Endothelial cell of umbilical vein (primary cell): ENCODE results near the gene LTBP2. TPM values are rescaled to one million over a fixed set of nuclear protein-coding genes. Genes with fewer than 3 reads are reported as not detected.

Experiments used
- BruUV-seq: library from RNA; stranded (reverse); fragments of 400-500 nt; replicated peaks from 2 replicates; lab custom pipeline; 2021; lab: Mats Ljungman, UMichigan
- CTCF ChIA-PET: fragments of 300-600, 350-600 bp; sonication (Branson Sonifier 250); formaldehyde crosslinking; loops from one replicate; lab custom pipeline; 2021; ENCODE audit warnings: antibody characterized with exemption, inconsistent platforms; lab: Charles Lee
- POLR2A ChIA-PET: fragments of 300-600, 350-600 bp; sonication (Branson Sonifier 250); formaldehyde crosslinking; loops from one replicate; lab custom pipeline; 2021; ENCODE audit warnings: antibody characterized with exemption, inconsistent platforms; lab: Charles Lee
- DNase-seq: peaks from one replicate; pipeline ENCODE4 v3.0.0-alpha.2; 2011; ENCODE audit warnings: low read depth, low spot score
- FAIRE-seq: peaks from 2 replicates; lab custom pipeline; 2011; peaks lifted over from hg19 to GRCh38; lab: Jason Lieb, UNC
- H2AFZ ChIP-seq: 2 replicates; pipeline ENCODE4 v1.6.0; 2012; ENCODE audit warnings: low read depth, low read length, control low read depth, inconsistent platforms
- H3K27ac ChIP-seq: 2 replicates; pipeline ENCODE4 v1.5.1; 2011; ENCODE audit warnings: low read depth, mild to moderate bottlenecking, control low read depth, low read length, moderate library complexity; ENCODE audit not compliant: insufficient read depth
- H3K27me3 ChIP-seq, 2 experiments: 2 replicates each; pipeline versions ENCODE4 v1.6.0 to v1.6.1; 2011; ENCODE audit warnings: low read length in 2 of 2, mixed read lengths in 1 of 2; ENCODE audit not compliant: control insufficient read depth in 2 of 2, insufficient read depth in 2 of 2
- H3K36me3 ChIP-seq, 2 experiments: 2 replicates in 1 of 2; 3 replicates in 1 of 2; pipeline ENCODE4 v1.5.1; 2011; ENCODE audit warnings: low read length in 2 of 2, mild to moderate bottlenecking in 1 of 2, moderate library complexity in 1 of 2; ENCODE audit not compliant: control insufficient read depth in 2 of 2, insufficient read depth in 2 of 2; ENCODE audit errors: extremely low read depth in 1 of 2
- H3K4me1 ChIP-seq: 3 replicates; pipeline ENCODE4 v1.5.1; 2011; ENCODE audit warnings: mild to moderate bottlenecking, low read length; ENCODE audit not compliant: control insufficient read depth, insufficient read depth; ENCODE audit errors: extremely low read depth
- H3K4me2 ChIP-seq: 2 replicates; pipeline ENCODE4 v1.6.1; 2011; ENCODE audit warnings: low read length, control low read depth, mixed read lengths; ENCODE audit not compliant: insufficient read depth
- H3K4me3 ChIP-seq, 3 experiments: fragments of 200-600 bp in 1 of 3; sonication (generic), shearing (Covaris generic) in 1 of 3; replicated peaks in 1 of 3; 2 replicates each; pipeline ENCODE4 v1.5.1; 2011 to 2016; ENCODE audit warnings: control low read depth in 3 of 3, low read length in 3 of 3, mild to moderate bottlenecking in 2 of 3, inconsistent platforms in 1 of 3, low read depth in 1 of 3, moderate library complexity in 1 of 3; ENCODE audit not compliant: insufficient read depth in 1 of 3
- H3K79me2 ChIP-seq: 2 replicates; pipeline ENCODE4 v1.6.0; 2012; ENCODE audit warnings: low read length, inconsistent platforms; ENCODE audit not compliant: control insufficient read depth, insufficient read depth
- H3K9ac ChIP-seq: replicated peaks from 2 replicates; pipeline ENCODE3; 2011; ENCODE audit warnings: low read length, control low read depth; ENCODE audit not compliant: insufficient read depth; ENCODE audit errors: extremely low read depth
- H3K9me1 ChIP-seq: replicated peaks from 3 replicates; pipeline ENCODE4 v1.6.0; 2011; ENCODE audit warnings: mild to moderate bottlenecking, low read length; ENCODE audit not compliant: control insufficient read depth, insufficient read depth; ENCODE audit errors: extremely low read depth
- H3K9me3 ChIP-seq: replicated peaks from 2 replicates; pipeline ENCODE4 v1.5.1; 2012; ENCODE audit warnings: low read length, inconsistent platforms; ENCODE audit not compliant: control insufficient read depth, insufficient read depth
- H4K20me1 ChIP-seq: replicated peaks from 2 replicates; pipeline ENCODE3; 2011; ENCODE audit warnings: mild to moderate bottlenecking, low read length; ENCODE audit not compliant: control insufficient read depth, insufficient read depth; ENCODE audit errors: extremely low read depth
- CTCF ChIP-seq, 2 donors: IDR thresholded peaks; 1 replicate in 1 of 2; 2 replicates in 1 of 2; pipeline ENCODE4 v1.5.1; 2011; ENCODE audit warnings: low read length in 2 of 2, mild to moderate bottlenecking in 2 of 2, moderate library complexity in 2 of 2, control low read depth in 1 of 2, inconsistent platforms in 1 of 2, low read depth in 1 of 2; ENCODE audit not compliant: insufficient read depth in 1 of 2; ENCODE audit errors: extremely low read depth in 1 of 2
- EZH2 ChIP-seq: IDR thresholded peaks from 2 replicates; pipeline ENCODE4 v1.6.1; 2012; ENCODE audit warnings: borderline replicate concordance, low read depth, mild to moderate bottlenecking, moderate library complexity, low read length, inconsistent platforms; ENCODE audit not compliant: severe bottlenecking
- FOS ChIP-seq: IDR thresholded peaks from 2 replicates; pipeline ENCODE4 v1.6.1; 2011; ENCODE audit warnings: mild to moderate bottlenecking, low read length, moderate library complexity, borderline replicate concordance; ENCODE audit not compliant: insufficient read depth
- GATA2 ChIP-seq: IDR thresholded peaks from 2 replicates; pipeline ENCODE4 v1.7.0; 2011; ENCODE audit warnings: low read depth, mild to moderate bottlenecking, moderate library complexity, mixed read lengths, low read length; ENCODE audit not compliant: insufficient read length, insufficient read depth
- JUN ChIP-seq: IDR thresholded peaks from 2 replicates; pipeline ENCODE4 v1.6.1; 2011; ENCODE audit warnings: borderline replicate concordance, low read depth; ENCODE audit not compliant: insufficient read length, insufficient read depth
- MAX ChIP-seq: IDR thresholded peaks from 2 replicates; pipeline ENCODE4 v1.6.1; 2011; ENCODE audit not compliant: insufficient read depth, insufficient read length
- MYC ChIP-seq: IDR thresholded peaks from one replicate; pipeline ENCODE4 v1.6.1; 2011; ENCODE audit warnings: mild to moderate bottlenecking, low read depth, low read length
- POLR2A ChIP-seq: IDR thresholded peaks from 2 replicates; pipeline ENCODE4 v1.6.1; 2012; ENCODE audit warnings: low read depth, mild to moderate bottlenecking, control low read depth, low read length
- POLR2AphosphoS5 ChIP-seq: IDR thresholded peaks from 2 replicates; pipeline ENCODE4 v1.6.1; 2012; ENCODE audit warnings: low read depth, mild to moderate bottlenecking, control low read depth, low read length, moderate library complexity; ENCODE audit not compliant: insufficient read depth
- dilution Hi-C: fragments of 300-500 bp; cut with MboI; formaldehyde crosslinking; loops from one replicate; pipeline ENCODE4 v1.15.0; 2019; ENCODE audit warnings: low sequenced_read_pairs; ENCODE audit not compliant: extremely low pct_ligation_motif_present
- intact Hi-C: fragments of 100-400 bp; cut with micrococcal nuclease; formaldehyde crosslinking; loops from one replicate; pipeline ENCODE4 v1.10.0; 2022
- polyA plus RNA-seq, 4 experiments: library from polyadenylated mRNA; depleted of rRNA in 3 of 4; stranded (reverse) in 3 of 4; unstranded in 1 of 4; fragments of >200 nt; gene quantifications; 2 replicates each; pipeline versions ENCODE4 v1.2.1 to v1.2.3, GENCODE V29; 2011 to 2012; ENCODE audit warnings: missing spikeins in 1 of 4
- total RNA-seq: library from RNA; stranded (reverse); gene quantifications from 2 replicates; pipeline ENCODE4 v1.2.3, GENCODE V29; 2021

The LTBP2 gene
- total and polyA plus RNA-seq, 2 donors (not counting 3 experiments of a cell fraction or from before 2014, with no cell fraction given): 209 to 268 TPM

GRCh38 chr14:74483321-74483720 lies 128.7 kb downstream of the LTBP2 start:
- no peak overlapping the region for H2AFZ ChIP-seq
- dilution Hi-C loops: no loop called here
- POLR2A ChIA-PET: no interaction called here
- no peak overlapping the region for H3K9ac ChIP-seq
- intact Hi-C loops: no loop called here
- H3K79me2 ChIP-seq: peaks cover 11% of the 10 kb centered on the region
- no peak overlapping the region for H3K4me2 ChIP-seq
- TF ChIP-seq POLR2AphosphoS5: no peak
- TF ChIP-seq POLR2A: no peak
- no peak for TF ChIP-seq MAX
- TF ChIP-seq MYC: no peak
- TF ChIP-seq EZH2: no peak
- TF ChIP-seq GATA2: no peak
- no peak for TF ChIP-seq CTCF (IDR thresholded peaks at IDR 0.05; ENCODE audit: extremely low read depth in 1 of 2, insufficient read depth in 1 of 2, low read depth in 1 of 2, low read length in 2 of 2)
- no peak for TF ChIP-seq FOS
- no peak for TF ChIP-seq JUN
- no peaks in the 10 kb centered on the region for H3K27me3 ChIP-seq
- no peak overlapping the region for H3K4me3 ChIP-seq
- peaks cover 12 to 22% of the 10 kb centered on the region in 2 experiments for H3K36me3 ChIP-seq
- H3K4me1 ChIP-seq: peaks cover 33% of the 10 kb centered on the region
- CTCF ChIA-PET: no interaction called here
- FAIRE-seq: no peak
- no peaks in the 10 kb centered on the region for H3K9me3 ChIP-seq
- BruUV-seq: no TSS peak
- no peaks in the 10 kb centered on the region for H4K20me1 ChIP-seq
- no peaks in the 10 kb centered on the region for H3K9me1 ChIP-seq
- H3K27ac ChIP-seq: no peak overlapping the region
- DNase-seq: no peak
